ENCODE measurements around the gene TANK.
A peak's percentile ranks its signal among the peaks of the same experiment; 100 is the strongest.

The TANK gene

DNA sequence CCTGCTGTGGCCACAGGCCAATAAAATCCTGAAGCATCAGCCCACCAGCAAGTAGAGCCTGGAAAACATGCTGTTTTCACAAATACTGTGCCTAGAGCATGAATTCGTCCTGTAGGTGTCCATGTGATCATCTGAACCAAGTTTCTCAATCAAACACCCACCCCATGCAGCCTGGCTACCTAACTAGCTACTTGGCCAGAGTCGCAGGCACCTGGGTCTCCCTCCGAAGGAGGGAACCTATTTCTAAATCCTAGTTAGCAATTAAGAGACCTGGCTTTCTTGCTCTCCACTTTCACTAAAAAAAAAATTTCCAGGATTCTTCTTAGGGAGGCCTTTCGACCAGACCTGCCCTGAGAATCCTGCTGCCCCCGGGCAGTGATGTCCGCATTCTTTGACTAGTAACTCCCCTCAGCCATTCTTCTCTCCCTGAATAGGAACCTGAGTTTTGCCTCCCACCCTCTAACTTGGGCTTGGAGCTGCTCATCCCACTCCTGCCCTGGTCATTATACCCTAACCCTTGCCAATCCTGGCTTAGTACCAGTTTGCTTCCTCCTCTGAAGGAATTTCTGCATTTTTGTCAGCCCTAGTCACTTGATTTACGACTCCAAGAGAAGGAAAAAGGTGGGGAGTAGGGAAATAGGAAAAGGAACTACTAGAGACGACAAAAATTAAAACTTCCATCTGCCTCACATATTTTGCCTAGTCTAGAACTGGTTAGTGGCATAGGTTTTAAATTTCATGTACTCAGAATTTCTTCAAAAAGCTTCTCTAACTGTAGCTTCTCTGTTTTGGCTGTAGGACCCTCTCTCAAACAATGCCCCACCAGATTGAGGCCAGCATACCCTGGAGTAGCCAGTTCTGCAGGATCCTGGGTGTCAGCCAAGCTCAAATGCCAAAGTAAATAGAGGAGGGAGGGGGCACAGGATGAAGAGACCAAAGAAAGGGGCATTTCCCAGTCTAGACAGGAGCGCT lies 25.4 kb upstream of the TANK start:
- DNase-seq = no peak

DNA sequence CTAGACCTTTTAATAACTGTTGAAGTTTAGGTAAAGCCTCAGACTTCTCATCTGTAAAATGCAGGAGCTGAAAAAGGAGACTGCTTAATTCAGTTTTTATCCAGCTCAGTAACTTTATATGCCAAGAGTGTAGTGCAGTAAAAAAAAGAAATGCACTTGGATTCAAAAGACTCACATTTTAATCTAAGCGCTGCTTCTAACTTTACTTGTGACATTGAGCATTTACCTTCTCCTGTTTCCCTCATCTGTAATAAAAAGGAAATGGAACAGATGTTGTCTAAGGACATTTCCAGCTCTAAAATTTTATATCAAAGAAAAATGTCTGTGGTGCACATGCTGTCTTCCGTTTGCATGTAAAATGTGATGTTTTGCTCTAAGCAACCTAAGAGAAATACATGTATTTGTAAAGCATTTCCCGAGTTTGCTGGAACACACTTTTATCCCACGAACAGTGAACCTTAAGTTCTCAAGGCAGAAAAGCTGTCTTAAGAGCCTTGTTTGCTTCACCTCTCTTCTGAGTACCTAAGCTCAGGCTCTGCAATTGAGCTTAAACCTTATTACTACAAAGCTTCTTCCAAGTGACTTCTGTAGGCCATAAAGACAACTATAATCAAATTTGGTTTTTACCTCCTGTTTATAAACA lies 24.2 kb upstream of the TANK start:
- DNase-seq = no peak

DNA sequence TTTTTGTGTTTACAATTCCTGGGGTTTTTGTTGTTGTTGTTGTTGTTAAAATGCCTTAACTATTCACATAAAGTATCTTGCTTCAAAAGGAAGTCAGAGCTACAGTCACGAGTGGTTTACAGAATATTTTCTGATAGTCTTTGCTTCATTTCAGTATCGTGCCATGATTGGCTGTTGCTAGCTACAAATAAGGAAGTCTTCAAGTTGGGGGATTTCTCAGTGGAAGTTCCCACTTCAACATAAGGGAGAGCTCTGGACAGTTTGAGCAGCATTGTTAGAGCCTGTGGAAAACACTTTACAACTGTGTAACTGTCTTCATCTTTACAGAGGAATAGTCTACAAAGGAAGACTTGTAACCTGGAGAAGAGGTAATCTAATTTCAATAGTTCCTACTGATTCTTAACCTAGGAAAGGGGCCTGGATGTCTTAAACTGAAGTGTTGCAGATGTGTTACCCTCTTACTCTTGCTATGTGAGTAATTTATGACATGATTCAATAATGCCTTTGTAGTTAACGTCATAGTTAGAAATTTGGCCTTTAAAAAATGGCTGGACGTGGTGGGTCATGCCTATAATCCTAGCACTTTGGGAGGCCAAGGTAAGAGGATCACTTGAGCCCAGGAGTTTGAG lies 23.4 kb upstream of the TANK start:
- no peak for DNase-seq

DNA sequence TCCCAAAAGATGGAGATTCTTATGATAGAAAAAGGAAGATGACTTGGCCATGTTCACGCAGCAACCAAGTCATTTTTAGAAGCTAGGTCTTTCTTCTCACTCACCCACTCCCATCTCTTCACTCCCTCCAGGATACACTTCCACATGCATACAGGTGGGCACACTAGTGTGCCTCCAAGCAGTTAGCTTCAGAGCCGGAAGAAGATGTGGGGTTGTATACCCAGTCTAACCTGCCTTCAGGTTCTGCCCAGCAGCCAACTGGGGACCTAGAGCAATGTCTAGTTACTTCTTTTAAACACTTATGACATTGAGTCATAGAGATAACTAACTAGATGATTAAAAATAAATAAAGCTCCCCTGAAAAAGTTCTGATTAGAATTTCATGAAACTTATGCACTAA lies 21.8 kb upstream of the TANK start:
- DNase-seq = no peak

DNA sequence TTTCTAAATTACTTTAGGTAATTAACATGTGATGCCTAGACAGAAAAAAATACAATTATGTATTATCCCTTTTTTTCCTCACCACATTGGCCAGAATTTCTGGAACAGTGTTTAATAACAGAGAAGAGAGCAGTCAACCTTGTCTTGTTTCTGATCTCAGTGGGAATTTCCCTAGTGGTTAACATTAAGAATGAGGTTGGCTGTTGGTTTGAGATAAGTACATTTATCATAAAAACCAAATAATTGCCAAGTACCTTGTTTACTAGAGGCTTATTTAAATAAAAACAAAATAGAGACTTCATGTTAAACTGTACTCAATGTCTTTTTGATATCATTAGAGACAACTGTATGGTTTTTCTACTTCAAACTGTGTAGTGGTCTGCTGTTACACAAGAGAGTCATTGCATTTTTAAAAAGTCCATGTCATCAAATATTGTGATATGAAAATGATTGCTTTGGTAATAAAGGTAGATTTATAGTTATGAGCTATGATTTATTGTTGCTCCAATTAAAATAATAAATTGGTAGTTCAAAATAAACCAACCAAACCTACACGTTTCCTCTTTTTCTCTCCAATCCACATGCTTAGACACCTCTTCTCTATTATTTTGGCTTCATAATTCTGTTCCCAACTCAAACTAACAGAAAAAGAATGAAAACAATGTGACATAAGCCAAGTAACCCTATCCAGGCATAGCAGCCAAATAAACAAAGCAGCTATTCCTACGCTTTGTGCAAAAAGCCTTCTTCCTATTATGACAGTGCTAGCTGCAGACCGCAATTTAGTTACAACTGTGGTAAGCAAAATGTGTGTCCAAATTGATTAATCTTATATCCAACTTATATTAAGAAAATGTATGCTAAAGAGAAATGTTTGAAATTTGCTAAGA lies 20.9 kb upstream of the TANK start:
- DNase-seq = no peak

DNA sequence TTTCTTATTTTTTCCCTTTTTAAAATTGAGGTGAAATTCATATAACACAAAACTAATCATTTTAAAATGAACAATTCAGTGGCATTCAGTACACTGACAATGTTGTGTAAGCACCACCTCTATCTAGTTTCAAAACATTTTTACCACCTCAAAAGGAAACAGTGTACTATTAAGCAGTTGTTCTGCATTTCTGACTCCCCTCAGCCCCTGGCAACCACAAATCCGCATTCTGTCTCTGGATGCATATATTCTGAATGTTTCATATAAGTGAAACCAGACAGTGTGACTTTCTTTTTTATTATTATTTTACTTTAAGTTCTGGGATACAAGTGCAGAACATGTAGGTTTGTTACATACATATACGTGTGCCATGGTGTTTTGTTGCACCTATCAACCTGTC lies 19.2 kb upstream of the TANK start:
- no peak for DNase-seq

DNA sequence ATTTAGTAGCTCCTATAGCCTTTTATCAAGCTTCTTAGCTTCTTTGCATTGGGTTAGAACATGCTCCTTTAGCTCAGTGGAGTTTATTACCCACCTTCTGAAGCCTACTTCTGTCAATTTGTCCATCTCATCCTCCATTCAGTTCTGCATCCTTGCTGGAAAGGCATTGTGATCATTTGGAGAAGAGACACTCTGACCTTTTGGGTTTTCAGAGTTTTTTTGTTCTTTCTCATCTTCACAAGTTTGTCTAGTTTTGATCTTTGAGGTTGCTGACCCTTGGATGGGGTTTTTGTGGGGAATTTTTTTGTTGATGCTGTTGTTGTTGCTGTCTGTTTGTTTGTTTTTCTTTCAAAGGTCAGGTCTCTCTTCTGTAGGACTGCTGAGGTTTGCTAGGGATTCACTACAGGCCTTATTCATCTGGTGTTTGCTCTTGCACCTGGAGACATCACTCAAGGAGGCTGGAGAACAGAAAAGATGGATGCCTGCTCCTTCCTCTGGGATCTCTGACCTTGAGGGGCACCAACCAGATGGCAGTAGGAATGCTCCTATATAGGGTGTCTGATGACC lies 13.9 kb upstream of the TANK start:
- no peak for DNase-seq

DNA sequence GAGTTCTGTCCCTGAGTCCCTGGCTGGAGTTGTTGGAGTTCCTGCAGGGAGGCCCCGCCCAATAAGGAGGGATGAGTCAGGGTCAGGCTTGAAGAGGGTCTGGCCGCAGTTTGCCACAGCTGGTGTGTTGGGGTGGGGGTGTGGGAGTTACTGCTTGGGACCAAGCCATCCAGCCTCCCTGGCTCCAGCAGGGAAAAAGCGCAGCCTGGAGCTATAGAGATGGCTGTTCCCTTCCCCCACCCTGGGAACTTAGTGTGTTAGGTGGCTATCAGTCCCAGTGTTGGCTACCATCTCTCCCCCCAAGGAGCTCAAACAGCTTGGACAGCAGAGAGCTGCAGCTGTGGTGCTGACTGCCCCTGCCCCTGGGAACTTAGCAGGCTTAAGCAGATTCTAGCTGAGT lies 13.2 kb upstream of the TANK start:
- no peak for DNase-seq

DNA sequence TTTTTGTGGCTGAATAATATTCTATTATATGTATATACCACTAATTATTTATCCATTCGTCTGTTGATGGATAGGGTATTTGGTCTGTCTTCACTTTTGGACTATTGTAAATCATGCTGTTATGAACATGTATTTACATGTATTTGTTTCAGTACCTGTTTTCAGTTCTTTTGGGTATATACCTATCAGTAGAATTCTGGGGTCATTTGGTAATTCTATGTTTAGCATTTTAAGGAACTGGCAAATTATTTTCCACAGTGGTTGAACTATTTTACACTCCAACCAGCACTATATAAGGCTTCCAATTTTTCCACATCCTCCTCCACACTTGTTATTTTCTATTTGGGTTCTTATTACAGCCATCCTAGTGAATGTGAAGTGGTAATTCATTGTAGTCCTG lies 12.4 kb upstream of the TANK start:
- DNase-seq = no peak

DNA sequence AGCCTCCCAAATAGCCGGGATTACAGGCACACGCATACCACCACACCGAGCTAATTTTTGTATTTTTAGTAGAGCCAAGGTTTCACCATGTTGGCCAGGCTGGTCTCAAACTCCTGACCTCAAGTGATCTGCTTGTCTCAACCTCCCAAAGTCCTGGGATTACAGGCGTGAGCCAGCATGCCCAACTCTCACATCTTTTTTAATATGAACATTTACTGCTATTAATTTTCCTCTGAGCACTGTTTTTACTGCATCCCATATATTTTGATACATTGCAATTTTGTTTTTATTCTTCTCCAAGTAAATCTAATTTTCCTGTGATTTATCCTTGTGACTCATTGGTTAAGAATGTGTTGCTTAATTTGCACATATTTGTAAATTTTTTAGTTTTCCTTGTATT lies 9.5 kb upstream of the TANK start:
- no peak for DNase-seq

DNA sequence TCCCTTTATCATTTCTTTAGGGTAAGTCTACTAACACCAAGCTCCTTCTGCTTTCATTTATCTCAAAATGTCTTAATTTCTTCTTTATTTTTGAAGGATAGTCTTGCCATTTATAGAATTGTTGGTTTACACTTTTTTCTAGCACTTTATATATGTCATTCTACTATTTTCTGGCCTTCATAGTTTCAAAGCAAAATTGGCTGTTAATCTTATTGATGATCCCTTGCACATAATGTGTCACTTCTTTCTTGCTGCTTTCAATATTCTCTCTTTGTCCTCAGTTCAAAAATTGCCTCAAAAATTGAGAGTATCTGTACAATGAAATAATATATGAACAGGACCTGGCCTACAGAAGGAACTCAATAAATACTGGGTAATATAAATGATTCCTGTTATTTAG lies 7.9 kb upstream of the TANK start:
- DNase-seq = no peak

DNA sequence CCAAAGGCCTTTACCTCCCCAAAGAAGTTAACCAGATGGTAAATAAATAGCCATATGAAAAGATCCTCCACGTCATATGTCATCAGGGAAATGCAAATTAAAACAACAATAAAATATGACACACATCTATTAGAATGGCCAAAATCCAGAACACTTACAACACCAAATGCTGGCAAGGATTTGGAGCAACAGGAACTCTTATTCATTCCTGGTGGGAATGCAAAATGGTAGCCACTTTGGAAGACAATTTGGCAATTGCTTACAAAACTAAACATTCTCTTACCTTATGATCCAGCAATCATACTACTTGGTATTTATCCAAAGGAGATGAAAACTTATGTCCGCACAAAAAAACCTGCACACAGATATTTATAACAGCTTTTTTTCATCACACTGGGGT lies 1.3 kb upstream of the TANK start:
- DNase-seq = no peak

DNA sequence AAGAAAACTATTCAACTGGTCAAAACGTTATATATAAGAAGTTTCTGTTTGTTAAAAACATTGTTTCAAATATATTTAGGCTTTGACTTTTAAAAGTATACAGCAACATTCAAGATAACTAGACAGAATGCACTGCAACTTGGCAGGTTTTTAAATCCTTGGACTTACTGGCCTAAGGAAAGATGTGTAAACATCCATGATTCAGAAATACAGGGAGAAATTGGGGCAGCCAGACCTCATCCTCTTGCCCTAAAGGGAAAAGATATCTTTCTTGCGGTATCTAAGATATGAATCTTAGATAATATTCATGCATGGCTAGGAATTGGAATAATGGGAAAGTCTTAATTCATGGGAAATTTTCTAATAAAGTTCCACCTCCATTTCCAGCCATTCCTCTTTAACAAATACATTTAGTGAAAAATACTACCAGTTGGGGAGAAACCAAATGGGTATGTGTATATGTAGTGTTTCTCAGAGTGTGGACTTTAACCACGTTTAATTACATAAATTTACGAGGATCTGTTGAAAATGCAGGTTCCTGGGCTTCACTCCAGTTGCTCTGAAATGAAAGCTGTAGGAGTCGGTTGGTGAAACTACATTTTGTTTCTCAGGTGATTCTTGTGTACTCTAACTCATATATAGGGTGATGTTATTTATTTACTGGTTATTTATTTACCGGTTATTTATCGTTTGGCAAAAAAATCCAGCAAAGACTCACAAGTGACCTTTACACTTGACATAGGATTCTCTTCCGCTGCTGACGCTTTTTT lies 587 bp upstream of the TANK start:
- DNase-seq = no peak

DNA sequence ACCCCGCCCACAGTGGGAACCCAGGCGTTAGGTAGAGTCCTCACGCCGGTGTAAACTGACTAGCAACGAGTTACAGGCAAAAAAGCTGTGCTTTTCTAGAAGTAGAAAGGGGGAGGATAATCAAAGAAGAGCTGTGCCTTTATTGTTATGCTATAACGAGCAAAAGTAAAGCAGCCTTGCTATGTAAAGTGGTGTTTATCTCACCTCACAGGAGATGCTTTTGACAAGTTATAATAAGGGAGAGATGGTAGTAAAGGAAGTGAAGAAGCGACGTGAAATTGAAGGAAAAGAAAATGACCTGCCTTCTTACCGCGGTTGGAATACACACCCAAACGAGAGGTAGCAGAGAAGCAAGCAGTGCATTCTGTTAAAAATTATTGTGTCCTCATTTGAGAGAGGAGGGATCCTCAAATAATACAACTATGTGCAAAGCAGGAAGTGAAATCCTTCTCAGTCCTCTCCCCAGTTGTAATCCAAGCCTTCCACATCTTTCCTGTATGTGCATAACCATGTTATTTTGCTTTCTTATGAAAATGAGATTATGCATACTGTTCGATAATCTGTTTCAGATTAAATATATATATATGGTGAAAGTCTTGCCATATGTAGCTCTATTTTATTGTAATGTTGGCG lies 962 bp downstream of the TANK start:
- peak; percentile 61 for DNase-seq

DNA sequence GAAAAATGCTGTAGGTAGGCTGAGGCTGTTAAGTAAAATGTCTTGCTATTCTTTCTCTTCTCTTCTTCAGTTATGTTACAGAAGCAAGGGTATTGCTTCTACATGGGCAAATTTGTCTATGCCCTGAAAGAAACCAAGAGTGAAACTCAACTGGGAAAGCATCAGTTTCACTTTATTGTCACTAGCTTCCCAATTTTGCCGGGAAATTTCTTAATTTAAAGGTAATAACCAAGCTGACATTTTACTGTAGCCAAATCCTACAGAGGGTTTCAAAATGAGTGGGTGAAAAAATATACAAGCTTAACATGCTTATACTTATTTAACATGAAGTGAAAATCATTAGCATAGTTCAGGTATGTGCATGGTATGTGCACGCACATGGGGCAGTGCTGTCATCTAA lies 3.2 kb downstream of the TANK start:
- no peak for DNase-seq

DNA sequence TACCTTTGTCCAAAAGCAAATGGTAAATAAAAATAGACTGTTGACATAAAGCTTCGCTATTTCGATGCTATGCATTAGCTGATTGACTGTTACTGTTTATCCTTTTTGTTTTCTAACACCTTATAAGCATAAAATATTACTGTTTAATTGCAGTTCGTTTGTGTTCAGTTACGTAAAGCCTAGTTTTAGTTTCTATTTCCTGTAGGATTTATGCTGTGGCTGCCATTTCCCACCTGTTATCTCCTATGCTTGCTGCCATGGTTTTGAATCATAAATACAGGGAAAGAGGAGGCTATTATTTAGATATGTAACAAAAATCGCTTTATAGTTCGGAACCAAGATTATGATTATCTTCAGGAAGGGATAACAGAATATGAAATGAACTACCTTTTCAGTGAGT lies 3.9 kb downstream of the TANK start:
- no peak for DNase-seq

DNA sequence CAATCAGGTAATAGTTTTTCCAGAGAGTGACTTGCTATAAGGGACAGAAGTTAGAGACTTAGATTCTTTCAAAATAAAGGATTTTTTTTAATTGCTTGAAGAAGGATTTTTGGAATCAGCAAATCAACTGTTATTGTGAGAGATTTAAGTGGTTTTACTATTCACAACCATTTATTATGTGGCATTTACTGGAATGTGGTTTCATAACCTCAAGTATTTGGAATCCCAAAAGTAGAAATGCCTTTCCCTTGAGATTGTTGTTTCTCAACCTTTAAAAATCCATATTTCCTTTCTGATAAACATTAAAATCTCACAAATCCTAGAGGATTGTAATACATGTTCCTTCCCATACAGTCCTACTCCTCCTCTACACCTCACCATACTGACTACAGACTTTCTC lies 5.0 kb downstream of the TANK start:
- DNase-seq = no peak

DNA sequence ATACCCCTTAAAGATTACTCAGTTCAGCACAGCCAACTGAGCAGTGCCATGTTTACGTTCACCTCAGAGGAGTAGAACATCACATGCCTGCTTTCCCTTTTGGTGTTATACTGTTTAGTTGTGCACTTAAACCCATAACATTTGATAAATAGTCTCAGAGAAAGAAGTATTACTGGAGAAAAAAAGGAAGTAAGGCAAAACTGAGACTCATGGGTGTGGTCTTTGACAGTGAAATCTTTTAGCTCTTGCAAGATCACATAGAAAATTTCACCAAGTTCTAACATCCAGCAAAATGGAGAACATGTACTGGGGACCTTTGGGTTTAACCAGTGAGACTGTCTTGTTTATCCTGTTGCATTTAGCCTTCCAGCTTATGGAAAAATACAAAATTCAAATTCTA lies 5.6 kb downstream of the TANK start:
- DNase-seq = no peak

DNA sequence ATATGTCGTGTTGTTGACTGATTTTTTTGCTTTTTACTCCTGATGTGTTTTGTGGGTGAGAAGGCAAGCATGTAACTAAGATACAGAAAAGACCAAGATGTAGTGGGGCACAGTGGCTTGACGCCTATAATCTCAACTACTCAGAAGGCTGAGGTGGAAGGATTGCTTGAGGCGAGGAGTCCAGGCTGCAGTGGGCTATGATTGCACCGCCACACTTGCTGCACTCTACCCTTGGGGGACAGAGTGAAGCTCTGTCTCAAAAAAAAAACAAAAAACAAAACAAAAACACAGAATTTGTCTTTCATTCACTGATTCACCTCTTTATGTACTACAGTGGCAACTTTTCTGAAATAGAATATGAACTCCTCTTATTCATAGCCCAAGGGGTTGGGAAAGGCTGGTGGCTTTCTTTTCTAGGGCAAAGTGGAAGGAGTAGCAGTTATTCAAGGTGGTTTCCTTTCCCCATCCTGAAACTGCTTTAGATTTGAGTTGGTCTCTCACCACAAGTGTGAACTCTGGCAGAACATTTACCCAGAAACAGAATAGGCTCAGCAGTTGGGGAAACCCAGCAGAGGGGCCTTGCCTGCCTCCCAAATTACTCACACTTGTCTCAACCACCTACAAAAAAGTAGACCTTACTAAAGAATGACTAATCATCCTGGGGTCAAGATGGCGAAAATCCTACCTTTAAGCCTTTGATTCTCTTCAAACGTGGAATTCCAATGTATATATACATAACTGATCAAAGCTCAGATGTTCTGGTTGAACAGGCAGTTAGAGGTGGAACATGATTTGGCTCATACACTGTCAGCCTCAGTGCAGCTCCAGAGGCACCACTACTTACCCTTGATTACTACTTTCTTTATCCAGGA lies 6.5 kb downstream of the TANK start:
- DNase-seq = no peak

DNA sequence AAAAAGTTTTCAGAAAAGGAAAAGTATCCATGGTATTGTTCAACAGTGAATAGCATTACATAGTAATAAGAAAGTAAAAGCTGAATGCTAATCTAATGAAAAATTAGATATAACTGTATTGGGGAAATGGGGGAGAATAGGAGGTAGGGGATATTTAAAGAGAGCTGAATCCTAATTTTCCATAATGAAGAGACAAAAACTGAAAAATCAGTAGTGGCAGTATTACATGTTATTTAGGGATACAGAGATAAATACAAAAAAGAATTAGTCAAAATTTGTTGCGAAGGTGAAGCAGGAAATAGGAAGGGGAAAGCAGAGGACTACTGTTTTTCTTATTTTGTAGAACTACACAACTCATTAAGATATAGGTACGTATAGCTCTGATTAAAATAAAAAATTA lies 9.1 kb downstream of the TANK start:
- no peak for DNase-seq
